Endodermal cell (in vitro differentiated cells): ENCODE measurements around the gene LGR4. TPM values are rescaled to one million over a fixed set of nuclear protein-coding genes. Genes with fewer than 3 reads are reported as not detected.

Experiments used
- DNase-seq: peaks from one replicate; pipeline ENCODE4 v3.0.0-alpha.2; 2017
- H3K27ac ChIP-seq: 2 replicates; pipeline ENCODE4 v1.5.1; 2013; ENCODE audit warnings: mild to moderate bottlenecking, low read depth, low read length, moderate library complexity
- H3K27me3 ChIP-seq: 2 replicates; pipeline ENCODE4 v1.6.1; 2013; ENCODE audit warnings: mild to moderate bottlenecking, low read length, moderate library complexity; ENCODE audit not compliant: insufficient read depth, control insufficient read depth, poor library complexity, severe bottlenecking
- H3K36me3 ChIP-seq: 2 replicates; pipeline ENCODE4 v1.7.0; 2013; ENCODE audit warnings: mild to moderate bottlenecking, low read length, moderate library complexity; ENCODE audit not compliant: control insufficient read depth, insufficient read depth
- H3K4me1 ChIP-seq: one replicate; pipeline ENCODE4 v1.7.0; 2013; ENCODE audit warnings: low read length; ENCODE audit not compliant: control insufficient read depth, insufficient read depth
- H3K4me3 ChIP-seq: 2 replicates; pipeline ENCODE4 v1.5.1; 2013; ENCODE audit warnings: mild to moderate bottlenecking, low read length, moderate library complexity
- H3K9ac ChIP-seq: 2 replicates; pipeline ENCODE4 v1.6.1; 2013; ENCODE audit warnings: mild to moderate bottlenecking, low read length, moderate library complexity; ENCODE audit not compliant: poor library complexity, severe bottlenecking; ENCODE audit errors: extremely low read depth
- H3K9me3 ChIP-seq: 2 replicates; pipeline ENCODE4 v1.6.1; 2013; ENCODE audit warnings: mild to moderate bottlenecking, low read length, moderate library complexity; ENCODE audit not compliant: control insufficient read depth
- H3K27ac Mint-ChIP-seq: 2 replicates; pipeline ENCODE4 v1.8.0; 2020; ENCODE audit warnings: mixed read lengths
- H3K27me3 Mint-ChIP-seq: 2 replicates; pipeline ENCODE4 v1.8.0; 2021; ENCODE audit warnings: mild to moderate bottlenecking, mixed read lengths; ENCODE audit not compliant: insufficient read depth
- H3K36me3 Mint-ChIP-seq: 2 replicates; pipeline ENCODE4 v1.8.0; 2020; ENCODE audit warnings: low read depth, mixed read lengths
- H3K4me1 Mint-ChIP-seq: 2 replicates; pipeline ENCODE4 v1.8.0; 2020; ENCODE audit warnings: mixed read lengths
- H3K4me3 Mint-ChIP-seq: 2 replicates; pipeline ENCODE4 v1.8.0; 2020; ENCODE audit warnings: mild to moderate bottlenecking, moderate library complexity, mixed read lengths
- H3K9me3 Mint-ChIP-seq: 2 replicates; pipeline ENCODE4 v1.8.0; 2020; ENCODE audit warnings: mild to moderate bottlenecking, mixed read lengths
- WGBS, 2 experiments: methylation state at CpG; one replicate each; pipeline versions ENCODE4 v1.1.5 to v1.1.7; 2013; ENCODE audit warnings: missing lambda C conversion rate in 2 of 2, mixed read lengths in 1 of 2; ENCODE audit not compliant: insufficient coverage in 1 of 2, insufficient read length in 1 of 2; 5-methylcytosine and 5-hydroxymethylcytosine counted together
- total RNA-seq, 2 donors: library from RNA; stranded (reverse); fragmentation: NEBNext Ultra II Directional in 1 of 2; extraction: Animal tissue kit (Norgen Biotek cat#: 25700) in 1 of 2; gene quantifications; 2 replicates in 1 of 2; 3 replicates in 1 of 2; pipeline ENCODE4 v1.2.1, GENCODE V29; 2021
- TF ChIP-seq, protein P1 (sequence below): fragments of 200-600 bp; sonication (generic); conservative IDR thresholded peaks from 2 replicates; pipeline ENCODE4 v1.5.0; 2021; ENCODE audit warnings: antibody characterized with exemption, mild to moderate bottlenecking

The LGR4 gene
- total RNA-seq, 2 donors from 2014 or later = 73.7 to 75.6 TPM

DNA sequence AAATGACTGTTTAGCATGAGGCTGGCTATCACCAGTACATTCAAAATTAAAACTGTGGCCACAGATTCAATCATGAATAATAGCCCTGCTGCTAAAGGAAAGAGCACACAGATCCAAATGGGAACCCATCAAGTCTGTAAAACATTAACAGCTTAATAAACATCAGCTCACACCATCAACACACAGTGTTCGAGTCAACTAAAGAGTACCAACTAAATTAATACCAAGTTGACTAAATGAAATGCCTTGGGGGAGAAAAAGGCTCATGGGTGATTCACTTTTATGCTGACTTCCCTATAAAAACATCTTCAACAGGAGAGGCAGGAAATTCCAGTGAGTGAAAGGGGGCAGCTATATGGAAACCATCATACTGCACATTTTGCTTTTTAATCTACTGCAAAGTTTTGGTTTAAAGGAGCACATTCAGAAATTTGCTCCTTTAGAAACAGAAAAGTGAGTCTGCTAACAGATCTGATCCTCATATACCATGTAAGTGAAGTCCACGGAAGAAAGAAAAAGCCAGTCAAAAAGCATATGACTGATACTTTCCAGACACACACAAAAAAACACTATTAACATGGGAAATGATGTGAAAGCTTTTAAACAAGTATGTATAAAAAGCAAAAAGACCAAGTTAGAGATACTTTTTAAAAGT is 16.3 kb downstream of the LGR4 start:
- TF ChIP-seq, protein P1, sequence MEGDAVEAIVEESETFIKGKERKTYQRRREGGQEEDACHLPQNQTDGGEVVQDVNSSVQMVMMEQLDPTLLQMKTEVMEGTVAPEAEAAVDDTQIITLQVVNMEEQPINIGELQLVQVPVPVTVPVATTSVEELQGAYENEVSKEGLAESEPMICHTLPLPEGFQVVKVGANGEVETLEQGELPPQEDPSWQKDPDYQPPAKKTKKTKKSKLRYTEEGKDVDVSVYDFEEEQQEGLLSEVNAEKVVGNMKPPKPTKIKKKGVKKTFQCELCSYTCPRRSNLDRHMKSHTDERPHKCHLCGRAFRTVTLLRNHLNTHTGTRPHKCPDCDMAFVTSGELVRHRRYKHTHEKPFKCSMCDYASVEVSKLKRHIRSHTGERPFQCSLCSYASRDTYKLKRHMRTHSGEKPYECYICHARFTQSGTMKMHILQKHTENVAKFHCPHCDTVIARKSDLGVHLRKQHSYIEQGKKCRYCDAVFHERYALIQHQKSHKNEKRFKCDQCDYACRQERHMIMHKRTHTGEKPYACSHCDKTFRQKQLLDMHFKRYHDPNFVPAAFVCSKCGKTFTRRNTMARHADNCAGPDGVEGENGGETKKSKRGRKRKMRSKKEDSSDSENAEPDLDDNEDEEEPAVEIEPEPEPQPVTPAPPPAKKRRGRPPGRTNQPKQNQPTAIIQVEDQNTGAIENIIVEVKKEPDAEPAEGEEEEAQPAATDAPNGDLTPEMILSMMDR = no peak
- no peaks in the 10 kb centered on the region for H3K27me3 ChIP-seq
- Mint-ChIP-seq H3K4me1 (peaks cover 59% of the 10 kb centered on the region), H3K27ac (no peak overlapping the region), H3K27me3 (no peaks in the 10 kb centered on the region), H3K36me3 (peaks cover 26% of the 10 kb centered on the region), H3K9me3 (peaks cover 19% of the 10 kb centered on the region), H3K4me3 (peak overlapping the region; percentile 18)
- H3K9ac ChIP-seq = no peak overlapping the region
- peaks cover 27% of the 10 kb centered on the region for H3K4me1 ChIP-seq
- peaks cover 22% of the 10 kb centered on the region for H3K9me3 ChIP-seq
- peak overlapping the region; percentile 6 for H3K4me3 ChIP-seq
- WGBS, 2 experiments = 90% methylated on average over 2 of the region's 2 CpGs; no CpG with 5 or more reads in 1 of the 2 experiments
- DNase-seq = no peak
- H3K36me3 ChIP-seq = peaks cover 15% of the 10 kb centered on the region
- no peak overlapping the region for H3K27ac ChIP-seq

DNA sequence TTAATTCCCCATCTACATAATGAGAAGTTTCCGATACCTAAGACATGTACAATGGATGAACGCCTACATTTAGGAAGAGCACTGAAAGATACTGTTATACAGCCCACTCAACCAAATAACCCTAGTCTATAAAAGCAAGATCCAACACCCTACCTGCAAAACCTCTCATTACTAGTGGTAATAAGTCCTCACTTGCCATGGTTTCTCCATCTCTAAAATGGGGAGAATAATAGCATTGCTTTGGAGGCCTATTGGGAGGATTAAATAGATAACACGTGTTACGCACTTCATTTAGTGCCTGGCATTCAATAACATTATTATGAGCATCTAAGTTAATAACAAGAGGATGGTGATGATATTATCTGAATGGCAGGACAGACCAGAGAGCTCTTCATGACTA is 16.9 kb downstream of the LGR4 start:
- Histone ChIP-seq H3K9me3 (peaks cover 22% of the 10 kb centered on the region), H3K4me3 (no peak overlapping the region), H3K36me3 (peaks cover 15% of the 10 kb centered on the region), H3K27me3 (no peaks in the 10 kb centered on the region), H3K4me1 (peaks cover 26% of the 10 kb centered on the region), H3K27ac (no peak overlapping the region), H3K9ac (no peak overlapping the region)
- Mint-ChIP-seq H3K27ac (no peak overlapping the region), H3K9me3 (peaks cover 19% of the 10 kb centered on the region), H3K4me3 (peak overlapping the region; percentile 18), H3K4me1 (peaks cover 61% of the 10 kb centered on the region), H3K36me3 (peaks cover 26% of the 10 kb centered on the region), H3K27me3 (no peaks in the 10 kb centered on the region)
- TF ChIP-seq, protein P1 = no peak
- DNase-seq = no peak
- WGBS, 2 experiments = 97 to 100% methylated on average over 1 to 4 of the region's 4 CpGs

DNA sequence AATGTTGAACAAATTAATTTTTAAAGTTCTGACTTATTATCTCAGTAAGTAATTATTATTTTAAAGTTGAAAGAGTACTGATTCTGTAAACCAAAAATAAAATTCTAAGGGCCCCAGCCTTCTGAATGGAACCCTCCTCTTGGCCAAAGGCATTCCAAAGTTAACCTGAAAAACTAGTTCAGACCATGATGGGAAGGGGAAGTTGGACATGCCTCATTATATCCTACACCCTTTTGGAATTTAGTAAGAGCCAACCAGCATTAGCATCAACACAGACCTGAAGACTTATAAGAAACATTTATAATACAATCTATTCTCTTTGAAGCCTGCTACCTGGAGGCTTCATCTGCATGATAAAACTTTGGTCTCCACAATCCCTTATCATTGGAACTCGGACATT is 18.9 kb downstream of the LGR4 start:
- Histone ChIP-seq H3K27ac (no peak overlapping the region), H3K9me3 (peaks cover 22% of the 10 kb centered on the region), H3K27me3 (no peaks in the 10 kb centered on the region), H3K4me1 (peaks cover 20% of the 10 kb centered on the region), H3K4me3 (peak overlapping the region; percentile 10), H3K36me3 (peaks cover 15% of the 10 kb centered on the region), H3K9ac (no peak overlapping the region)
- peaks cover 23% of the 10 kb centered on the region for H3K36me3 Mint-ChIP-seq
- peaks cover 19% of the 10 kb centered on the region for H3K9me3 Mint-ChIP-seq
- peaks cover 48% of the 10 kb centered on the region for H3K4me1 Mint-ChIP-seq
- no peaks in the 10 kb centered on the region for H3K27me3 Mint-ChIP-seq
- TF ChIP-seq, protein P1 = no peak
- no peak overlapping the region for H3K27ac Mint-ChIP-seq
- H3K4me3 Mint-ChIP-seq = no peak overlapping the region
- DNase-seq = no peak
- 91 to 95% methylated on average over 1 of the region's 1 CpG for WGBS, 2 experiments
